ENCODE results near the gene PPIL1. TPM values are rescaled to one million over a fixed set of nuclear protein-coding genes. Genes with fewer than 3 reads are reported as not detected.

The PPIL1 gene
- total RNA-seq, 4 donors from 2014 or later: 2.2 to 9.3 (median 7.3) TPM

DNA sequence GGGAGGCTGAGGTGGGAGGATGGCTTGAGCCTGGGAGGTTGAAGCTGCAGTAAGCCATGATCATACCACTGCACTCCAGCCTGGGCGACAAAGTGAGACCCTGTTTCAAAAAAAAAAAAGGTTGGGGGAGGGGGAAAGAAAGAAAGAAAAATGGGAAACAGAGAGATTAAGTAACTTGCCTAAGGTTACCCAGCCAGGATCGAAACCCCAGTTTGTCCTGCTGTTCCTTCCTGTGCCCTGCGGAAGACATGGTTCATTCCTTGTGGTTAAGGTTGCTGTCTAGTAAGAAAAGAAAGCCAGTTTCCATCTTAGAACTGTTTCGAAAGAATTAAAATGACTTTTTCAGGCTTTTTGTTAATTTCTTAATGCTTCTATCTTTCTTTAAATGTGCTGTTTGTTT, 41.0 kb upstream of the PPIL1 start:
- TF ChIP-seq, protein P1, sequence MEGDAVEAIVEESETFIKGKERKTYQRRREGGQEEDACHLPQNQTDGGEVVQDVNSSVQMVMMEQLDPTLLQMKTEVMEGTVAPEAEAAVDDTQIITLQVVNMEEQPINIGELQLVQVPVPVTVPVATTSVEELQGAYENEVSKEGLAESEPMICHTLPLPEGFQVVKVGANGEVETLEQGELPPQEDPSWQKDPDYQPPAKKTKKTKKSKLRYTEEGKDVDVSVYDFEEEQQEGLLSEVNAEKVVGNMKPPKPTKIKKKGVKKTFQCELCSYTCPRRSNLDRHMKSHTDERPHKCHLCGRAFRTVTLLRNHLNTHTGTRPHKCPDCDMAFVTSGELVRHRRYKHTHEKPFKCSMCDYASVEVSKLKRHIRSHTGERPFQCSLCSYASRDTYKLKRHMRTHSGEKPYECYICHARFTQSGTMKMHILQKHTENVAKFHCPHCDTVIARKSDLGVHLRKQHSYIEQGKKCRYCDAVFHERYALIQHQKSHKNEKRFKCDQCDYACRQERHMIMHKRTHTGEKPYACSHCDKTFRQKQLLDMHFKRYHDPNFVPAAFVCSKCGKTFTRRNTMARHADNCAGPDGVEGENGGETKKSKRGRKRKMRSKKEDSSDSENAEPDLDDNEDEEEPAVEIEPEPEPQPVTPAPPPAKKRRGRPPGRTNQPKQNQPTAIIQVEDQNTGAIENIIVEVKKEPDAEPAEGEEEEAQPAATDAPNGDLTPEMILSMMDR (IDR thresholded peaks at IDR 0.05): no peak
- TF ChIP-seq POLR2A (IDR thresholded peaks at IDR 0.05): no peak
- intact Hi-C loops (cut with DNase I; ENCODE audit: low total_unique reads): loop anchor here (5.0 kb wide), 1 partner anchor 57 kb away; no protein-coding TSS in a partner anchor
- no peak overlapping the region for H3K4me3 ChIP-seq (ENCODE audit: low read depth, poor library complexity, severe bottlenecking)
- 89 to 95% methylated on average over 4 of the region's 4 CpGs for WGBS, 2 donors
- no peak for DNase-seq (ENCODE audit: low spot score in 2 of 2)

GRCh38 chr6:36914227-36914794, 39.7 kb upstream of the PPIL1 start:
- 52 to 53% methylated on average over 10 of the region's 10 CpGs for WGBS, 2 donors
- TF ChIP-seq POLR2A (IDR thresholded peaks at IDR 0.05): no peak
- TF ChIP-seq, protein P1 (IDR thresholded peaks at IDR 0.05): no peak
- DNase-seq (ENCODE audit: low spot score in 2 of 2): peak in 1 of 2 donors; percentile 33
- H3K4me3 ChIP-seq (ENCODE audit: low read depth, poor library complexity, severe bottlenecking): no peak overlapping the region
- intact Hi-C loops (cut with DNase I; ENCODE audit: low total_unique reads): no loop called here

DNA sequence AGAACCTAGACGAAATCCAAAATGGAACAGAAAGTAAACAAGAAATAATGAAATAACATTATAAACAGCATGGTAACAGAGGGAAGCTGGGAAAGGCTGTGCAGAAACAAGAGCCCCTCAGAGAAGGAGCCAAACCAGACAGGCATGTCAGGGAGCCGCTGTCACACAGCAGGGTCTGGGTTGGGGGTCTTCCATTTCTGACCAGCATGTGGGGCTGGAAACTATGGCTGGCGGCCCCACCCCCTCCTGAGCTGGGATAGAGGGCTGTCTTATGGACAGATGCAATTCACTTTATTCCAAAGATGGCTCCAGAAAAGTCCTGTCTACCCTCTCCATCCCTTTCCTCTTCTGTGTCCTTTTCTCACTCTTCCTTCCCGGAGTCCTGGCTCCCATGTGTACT, 38.5 kb upstream of the PPIL1 start:
- no peak for TF ChIP-seq POLR2A (IDR thresholded peaks at IDR 0.05)
- TF ChIP-seq, protein P1 (IDR thresholded peaks at IDR 0.05): no peak
- no peak for DNase-seq (ENCODE audit: low spot score in 2 of 2)
- H3K4me3 ChIP-seq (ENCODE audit: low read depth, poor library complexity, severe bottlenecking): no peak overlapping the region
- WGBS, 2 donors: 62 to 64% methylated on average over 4 of the region's 4 CpGs
- intact Hi-C loops (cut with DNase I; ENCODE audit: low total_unique reads): no loop called here

- no peak overlapping the region for H3K4me3 ChIP-seq (ENCODE audit: low read depth, poor library complexity, severe bottlenecking)
- DNase-seq (ENCODE audit: low spot score in 2 of 2): no peak
- TF ChIP-seq POLR2A (IDR thresholded peaks at IDR 0.05): no peak
- TF ChIP-seq, protein P1 (IDR thresholded peaks at IDR 0.05): no peak
- intact Hi-C loops (cut with DNase I; ENCODE audit: low total_unique reads): no loop called here
- WGBS, 2 donors: 26 to 34% methylated on average over 8 of the region's 8 CpGs
Measured at GRCh38 chr6:36912586-36912985, 38.0 kb upstream of the PPIL1 start.

GRCh38 chr6:36912030-36912454, 37.4 kb upstream of the PPIL1 start:
- DNase-seq (ENCODE audit: low spot score in 2 of 2): no peak
- no peak overlapping the region for H3K4me3 ChIP-seq (ENCODE audit: low read depth, poor library complexity, severe bottlenecking)
- TF ChIP-seq, protein P1 (IDR thresholded peaks at IDR 0.05): no peak
- no peak for TF ChIP-seq POLR2A (IDR thresholded peaks at IDR 0.05)
- intact Hi-C loops (cut with DNase I; ENCODE audit: low total_unique reads): no loop called here
- WGBS, 2 donors: 33 to 37% methylated on average over 4 of the region's 4 CpGs

DNA sequence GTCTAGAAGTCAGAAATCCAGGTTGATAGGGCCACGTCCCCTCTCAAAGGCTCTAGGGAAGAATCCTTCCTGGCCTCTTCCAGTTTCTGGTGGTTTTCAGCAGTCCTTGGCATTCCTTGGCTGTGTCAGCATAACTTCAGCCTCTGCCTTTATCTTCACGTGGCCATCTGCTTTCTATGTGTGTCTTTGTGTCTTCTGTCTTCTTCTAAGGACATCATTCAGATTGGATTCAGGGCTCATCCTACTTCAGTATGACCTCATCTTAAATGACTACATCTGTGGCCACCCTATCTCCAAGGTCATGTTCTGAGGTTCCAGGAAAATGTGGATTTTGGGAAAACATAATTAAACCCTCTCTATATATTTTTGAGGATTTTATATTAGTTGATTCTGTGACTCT, 34.1 kb upstream of the PPIL1 start:
- no peak for DNase-seq (ENCODE audit: low spot score in 2 of 2)
- no peak overlapping the region for H3K4me3 ChIP-seq (ENCODE audit: low read depth, poor library complexity, severe bottlenecking)
- intact Hi-C loops (cut with DNase I; ENCODE audit: low total_unique reads): no loop called here
- 77 to 81% methylated on average over 2 of the region's 2 CpGs for WGBS, 2 donors
- TF ChIP-seq POLR2A (IDR thresholded peaks at IDR 0.05): no peak
- TF ChIP-seq, protein P1 (IDR thresholded peaks at IDR 0.05): no peak

Data from lower leg skin (tissue), 4 donors.